GM12878 (cell line): ENCODE data around the gene MARS1. TPM values are rescaled to one million over a fixed set of nuclear protein-coding genes. Genes with fewer than 3 reads are reported as not detected.

Source experiments
- ATAC-seq: fragments of 200-7000 bp; cut with Tn5 transposase; 3 replicates; pipeline ENCODE4 v1.9.1; 2020; ENCODE audit warnings: mild to moderate bottlenecking, moderate library complexity
- BruUV-seq: library from RNA; stranded (reverse); fragments of 400-500 nt; replicated peaks from 2 replicates; lab custom pipeline; 2021; lab: Mats Ljungman, UMichigan
- CTCF ChIA-PET: fragments of 300-600 bp; sonication (Branson Sonifier 250); formaldehyde crosslinking; extraction: SDS; loops from one replicate; lab custom pipeline; 2021; ENCODE audit warnings: inconsistent platforms; lab: Yijun Ruan, JAX
- POLR2A ChIA-PET: fragments of 350-600 bp; formaldehyde crosslinking; extraction: SDS; loops from one replicate; lab custom pipeline; 2021; ENCODE audit warnings: inconsistent platforms; lab: Charles Lee
- RAD21 ChIA-PET: fragments of 300-600 bp; sonication (Branson Sonifier 250); formaldehyde crosslinking; loops from one replicate; lab custom pipeline; 2023; ENCODE audit warnings: antibody characterized with exemption; ENCODE audit not compliant: unreplicated experiment; lab: Charles Lee
- SMC1A ChIA-PET: fragments of 300-600 bp; sonication (Branson Sonifier 250); formaldehyde crosslinking; loops from one replicate; lab custom pipeline; 2023; ENCODE audit not compliant: unreplicated experiment, uncharacterized antibody; lab: Charles Lee
- DNase-seq: peaks from one replicate; pipeline ENCODE4 v3.0.0-alpha.2; 2011; ENCODE audit warnings: low read depth, low spot score
- FAIRE-seq: peaks from 3 replicates; lab custom pipeline; 2011; peaks lifted over from hg19 to GRCh38; lab: Jason Lieb, UNC
- H2AFZ ChIP-seq: 2 replicates; pipeline ENCODE4 v1.6.0; 2011; ENCODE audit warnings: low read depth, low read length, control low read depth; ENCODE audit not compliant: control insufficient read depth
- H3K27ac ChIP-seq: 2 replicates; pipeline ENCODE4 v1.5.1; 2011; ENCODE audit warnings: control low read depth; ENCODE audit not compliant: control insufficient read depth, insufficient read depth
- H3K27me3 ChIP-seq, 2 experiments: replicated peaks in 1 of 2; 2 replicates each; pipeline versions ENCODE4 v1.6.0 to v1.6.1; 2011; ENCODE audit warnings: low read length in 1 of 2; ENCODE audit not compliant: control insufficient read depth in 2 of 2, insufficient read depth in 2 of 2
- H3K36me3 ChIP-seq, 2 experiments: 2 replicates each; pipeline ENCODE4 v1.5.1; 2011; ENCODE audit warnings: low read length in 1 of 2; ENCODE audit not compliant: control insufficient read depth in 2 of 2, insufficient read depth in 2 of 2
- H3K4me1 ChIP-seq: 2 replicates; pipeline ENCODE4 v1.6.1; 2011; ENCODE audit warnings: mild to moderate bottlenecking, low read length, moderate library complexity, mixed read lengths; ENCODE audit not compliant: control insufficient read depth, insufficient read depth
- H3K4me2 ChIP-seq: 2 replicates; pipeline ENCODE4 v1.6.0; 2011; ENCODE audit warnings: control low read depth; ENCODE audit not compliant: control insufficient read depth, insufficient read depth
- H3K4me3 ChIP-seq: fragments of 200-600 bp; sonication (generic); 2 replicates; pipeline ENCODE4 v1.5.1; 2016
- H3K79me2 ChIP-seq: 2 replicates; pipeline ENCODE4 v1.6.0; 2011; ENCODE audit warnings: low read length; ENCODE audit not compliant: control insufficient read depth, insufficient read depth
- H3K9ac ChIP-seq: 2 replicates; pipeline ENCODE4 v1.8.0; 2011; ENCODE audit warnings: low read length, control low read depth, mixed read lengths; ENCODE audit not compliant: control insufficient read depth, insufficient read depth
- H3K9me3 ChIP-seq: replicated peaks from 3 replicates; pipeline ENCODE4 v1.5.1; 2011; ENCODE audit warnings: mild to moderate bottlenecking, low read length; ENCODE audit not compliant: control insufficient read depth, insufficient read depth
- H4K20me1 ChIP-seq: 2 replicates; pipeline ENCODE4 v1.6.0; 2011; ENCODE audit not compliant: control insufficient read depth, insufficient read depth
- BACH1 ChIP-seq: fragments of 450-650 bp; IDR thresholded peaks from 2 replicates; pipeline ENCODE4 v1.6.1; 2017; ENCODE audit warnings: mild to moderate bottlenecking, borderline replicate concordance
- EED ChIP-seq: sonication (generic); IDR thresholded peaks from 2 replicates; pipeline ENCODE4 v1.6.1; 2016; ENCODE audit warnings: antibody characterized with exemption, low read depth
- FOS ChIP-seq: IDR thresholded peaks from 3 replicates; pipeline ENCODE4 v1.6.1; 2011; ENCODE audit warnings: borderline replicate concordance; ENCODE audit not compliant: insufficient read length; ENCODE audit errors: extremely low read depth
- HDAC2 ChIP-seq: fragments of 200-600 bp; sonication (generic); IDR thresholded peaks from 2 replicates; pipeline ENCODE4 v1.6.1; 2017
- IKZF2 ChIP-seq, 2 experiments: fragments of 450-650 bp; IDR thresholded peaks; 2 replicates each; pipeline ENCODE4 v1.6.1; 2017; ENCODE audit warnings: mild to moderate bottlenecking in 2 of 2, moderate library complexity in 2 of 2
- PAX5 ChIP-seq: IDR thresholded peaks from 2 replicates; pipeline ENCODE4 v1.6.1; 2011; ENCODE audit warnings: low read depth, low read length, borderline replicate concordance
- POLR2A ChIP-seq: IDR thresholded peaks from 2 replicates; pipeline ENCODE4 v1.6.1; 2011; ENCODE audit warnings: low read depth, mild to moderate bottlenecking, low read length
- POLR2AphosphoS5 ChIP-seq: IDR thresholded peaks from 2 replicates; pipeline ENCODE4 v1.6.1; 2011; ENCODE audit warnings: mild to moderate bottlenecking, low read length, inconsistent platforms
- SREBF2 ChIP-seq: IDR thresholded peaks from 2 replicates; pipeline ENCODE4 v1.6.1; 2012; ENCODE audit warnings: mild to moderate bottlenecking, low read length
- YY1 ChIP-seq: IDR thresholded peaks from 2 replicates; pipeline ENCODE4 v1.6.1; 2011; ENCODE audit warnings: low read depth, mild to moderate bottlenecking, low read length
- ZNF207 ChIP-seq: fragments of 450-650 bp; IDR thresholded peaks from 2 replicates; pipeline ENCODE4 v1.6.1; 2014; ENCODE audit warnings: antibody characterized with exemption, mild to moderate bottlenecking, borderline replicate concordance
- ZNF622 ChIP-seq: fragments of 450-650 bp; IDR thresholded peaks from 2 replicates; pipeline ENCODE4 v1.6.1; 2017; ENCODE audit warnings: mild to moderate bottlenecking, inconsistent platforms
- WGBS: methylation state at CpG from one replicate; pipeline ENCODE4 v1.1.6; 2016; ENCODE audit warnings: low lambda C conversion rate; ENCODE audit not compliant: insufficient replicate concordance, insufficient coverage; ENCODE audit errors: missing lambda C conversion rate; 5-methylcytosine and 5-hydroxymethylcytosine counted together
- in situ Hi-C: fragments of 300-500 bp; cut with MboI; formaldehyde crosslinking; loops from 9 replicates; pipeline ENCODE4 v1.14.3; 2018; ENCODE audit warnings: mixed read lengths
- intact Hi-C: fragments of 100-400 bp; cut with micrococcal nuclease; formaldehyde crosslinking; loops from one replicate; pipeline ENCODE4 v1.14.2; 2022; ENCODE audit not compliant: unreplicated experiment
- polyA plus RNA-seq, 11 experiments: library from polyadenylated mRNA; depleted of rRNA in 4 of 11; unstranded in 6 of 11; stranded (reverse) in 5 of 11; fragments of >200 nt; fragmentation: Nextera tagmentation in 4 of 11; fragmentation: Illumina TruSeq in 1 of 11; extraction: Ambion mirVana in 4 of 11; extraction: Trizol in 1 of 11; gene quantifications; 1 replicate in 1 of 11; 2 replicates in 10 of 11; pipeline versions ENCODE4 v1.2.1 to v1.2.3, GENCODE V29; 2011 to 2016; ENCODE audit warnings: inconsistent platforms in 2 of 11, missing spikeins in 2 of 11, low read depth in 1 of 11
- total RNA-seq, 4 experiments: library from RNA; depleted of rRNA in 3 of 4; stranded (reverse); fragments of >200 nt in 3 of 4; fragmentation: Illumina TruSeq in 1 of 4; extraction: Trizol in 1 of 4; gene quantifications; 2 replicates each; pipeline versions ENCODE4 v1.2.1 to v1.2.3, GENCODE V29; 2013 to 2021
- TF ChIP-seq, protein P1 (sequence below): IDR thresholded peaks from 2 replicates; pipeline ENCODE4 v1.6.1; 2012; ENCODE audit warnings: mild to moderate bottlenecking, low read depth, low read length

Gene MARS1
- total and polyA plus RNA-seq, 10 of the 15 experiments (the other 5 are each of a cell fraction or from before 2014, with no cell fraction given): 72.3 to 270 (median 153) TPM

DNA sequence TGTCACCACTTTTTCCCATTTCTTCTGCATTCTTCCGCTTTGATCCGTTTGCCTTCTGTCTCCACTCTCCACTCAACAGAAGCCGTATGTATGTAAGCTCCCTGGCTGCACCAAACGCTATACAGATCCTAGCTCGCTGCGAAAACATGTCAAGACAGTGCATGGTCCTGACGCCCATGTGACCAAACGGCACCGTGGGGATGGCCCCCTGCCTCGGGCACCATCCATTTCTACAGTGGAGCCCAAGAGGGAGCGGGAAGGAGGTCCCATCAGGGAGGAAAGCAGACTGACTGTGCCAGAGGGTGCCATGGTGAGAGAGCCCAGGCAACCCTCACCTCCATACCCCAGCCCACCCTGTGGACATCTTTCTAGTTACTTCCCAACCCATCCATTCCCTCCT is 20.0 kb upstream of the MARS1 start:
- no TSS peak for BruUV-seq
- no peak overlapping the region for H3K4me3 ChIP-seq
- 94% methylated on average over 11 of the region's 11 CpGs for whole genome bisulfite sequencing
- DNase-seq (no peak), ATAC-seq (no peak), FAIRE-seq (no peak)
- H3K27me3 ChIP-seq: no peaks in the 10 kb centered on the region
- H4K20me1 ChIP-seq: no peaks in the 10 kb centered on the region
- POLR2A ChIA-PET: no interaction called here
- no peak overlapping the region for H2AFZ ChIP-seq
- H3K79me2 ChIP-seq: no peaks in the 10 kb centered on the region
- H3K4me1 ChIP-seq: peaks cover 19% of the 10 kb centered on the region
- SMC1A ChIA-PET: no interaction called here
- TF ChIP-seq POLR2A (peak; percentile 53; the same call in 1 of the 2 replicates), HDAC2 (no peak), FOS (no peak), EED (no peak), IKZF2 (IDR thresholded peaks at IDR 0.05) (no peak), PAX5 (no peak), ZNF622 (no peak)
- RAD21 ChIA-PET: no interaction called here
- CTCF ChIA-PET: no interaction called here
- peaks cover 0 to 16% of the 10 kb centered on the region in 2 experiments; a peak in 2 of 4 replicates for H3K36me3 ChIP-seq
- no peak overlapping the region for H3K9ac ChIP-seq
- intact Hi-C loops: no loop called here
- H3K9me3 ChIP-seq: no peaks in the 10 kb centered on the region
- no peak overlapping the region for H3K4me2 ChIP-seq
- in situ Hi-C loops: no loop called here
- H3K27ac ChIP-seq: no peak overlapping the region

DNA sequence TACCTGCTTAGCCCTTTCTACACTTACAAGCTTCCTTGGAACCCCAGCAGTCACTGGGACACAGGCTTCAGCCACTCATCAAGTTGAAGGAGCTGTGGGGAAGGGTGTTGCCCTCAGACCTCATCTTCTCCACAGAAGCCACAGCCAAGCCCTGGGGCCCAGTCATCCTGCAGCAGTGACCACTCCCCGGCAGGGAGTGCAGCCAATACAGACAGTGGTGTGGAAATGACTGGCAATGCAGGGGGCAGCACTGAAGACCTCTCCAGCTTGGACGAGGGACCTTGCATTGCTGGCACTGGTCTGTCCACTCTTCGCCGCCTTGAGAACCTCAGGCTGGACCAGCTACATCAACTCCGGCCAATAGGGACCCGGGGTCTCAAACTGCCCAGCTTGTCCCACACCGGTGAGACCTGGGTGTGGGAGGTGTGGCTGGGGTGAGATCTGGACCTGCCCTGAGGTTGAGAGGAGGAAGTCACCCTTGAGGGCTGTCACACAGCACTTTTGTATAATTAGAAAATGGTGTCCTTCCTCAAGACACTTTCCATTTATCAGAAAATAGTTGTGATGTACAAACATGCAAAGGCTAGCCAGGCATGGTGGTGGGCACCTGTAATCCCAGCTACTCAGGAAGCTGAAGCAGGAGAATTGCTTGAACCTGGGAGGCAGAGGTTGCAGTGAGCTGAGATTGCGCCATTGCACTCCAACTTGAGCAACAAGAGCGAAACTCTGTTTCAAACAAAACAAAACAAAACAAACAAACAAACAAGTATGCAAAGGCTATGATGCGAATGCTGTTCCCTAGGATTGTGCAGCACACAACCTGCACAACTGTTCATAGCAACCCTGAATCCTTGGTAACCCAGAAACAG is 18.3 kb upstream of the MARS1 start:
- POLR2A ChIA-PET: no interaction called here
- no peak overlapping the region for H3K4me2 ChIP-seq
- H3K36me3 ChIP-seq: peaks cover 0 to 26% of the 10 kb centered on the region in 2 experiments
- TF ChIP-seq POLR2AphosphoS5 (no peak), YY1 (no peak), SREBF2 (no peak), BACH1 (no peak), ZNF207 (no peak)
- TF ChIP-seq, protein P1, sequence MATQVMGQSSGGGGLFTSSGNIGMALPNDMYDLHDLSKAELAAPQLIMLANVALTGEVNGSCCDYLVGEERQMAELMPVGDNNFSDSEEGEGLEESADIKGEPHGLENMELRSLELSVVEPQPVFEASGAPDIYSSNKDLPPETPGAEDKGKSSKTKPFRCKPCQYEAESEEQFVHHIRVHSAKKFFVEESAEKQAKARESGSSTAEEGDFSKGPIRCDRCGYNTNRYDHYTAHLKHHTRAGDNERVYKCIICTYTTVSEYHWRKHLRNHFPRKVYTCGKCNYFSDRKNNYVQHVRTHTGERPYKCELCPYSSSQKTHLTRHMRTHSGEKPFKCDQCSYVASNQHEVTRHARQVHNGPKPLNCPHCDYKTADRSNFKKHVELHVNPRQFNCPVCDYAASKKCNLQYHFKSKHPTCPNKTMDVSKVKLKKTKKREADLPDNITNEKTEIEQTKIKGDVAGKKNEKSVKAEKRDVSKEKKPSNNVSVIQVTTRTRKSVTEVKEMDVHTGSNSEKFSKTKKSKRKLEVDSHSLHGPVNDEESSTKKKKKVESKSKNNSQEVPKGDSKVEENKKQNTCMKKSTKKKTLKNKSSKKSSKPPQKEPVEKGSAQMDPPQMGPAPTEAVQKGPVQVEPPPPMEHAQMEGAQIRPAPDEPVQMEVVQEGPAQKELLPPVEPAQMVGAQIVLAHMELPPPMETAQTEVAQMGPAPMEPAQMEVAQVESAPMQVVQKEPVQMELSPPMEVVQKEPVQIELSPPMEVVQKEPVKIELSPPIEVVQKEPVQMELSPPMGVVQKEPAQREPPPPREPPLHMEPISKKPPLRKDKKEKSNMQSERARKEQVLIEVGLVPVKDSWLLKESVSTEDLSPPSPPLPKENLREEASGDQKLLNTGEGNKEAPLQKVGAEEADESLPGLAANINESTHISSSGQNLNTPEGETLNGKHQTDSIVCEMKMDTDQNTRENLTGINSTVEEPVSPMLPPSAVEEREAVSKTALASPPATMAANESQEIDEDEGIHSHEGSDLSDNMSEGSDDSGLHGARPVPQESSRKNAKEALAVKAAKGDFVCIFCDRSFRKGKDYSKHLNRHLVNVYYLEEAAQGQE: no peak

More for the DNA sequence above, 18.3 kb upstream of the MARS1 start:
- Histone ChIP-seq H3K4me1 (peaks cover 4% of the 10 kb centered on the region; the same call in 1 of the 2 replicates), H3K4me3 (no peak overlapping the region), H3K9me3 (no peaks in the 10 kb centered on the region), H3K27ac (no peak overlapping the region), H3K9ac (no peak overlapping the region), H4K20me1 (no peaks in the 10 kb centered on the region), H2AFZ (no peak overlapping the region), H3K79me2 (peaks cover 3% of the 10 kb centered on the region), H3K27me3 (no peaks in the 10 kb centered on the region)
- DNase-seq (no peak), FAIRE-seq (no peak), ATAC-seq (peak; percentile 13; the same call in 1 of the 3 replicates)
- no TSS peak for BruUV-seq
- ChIA-PET CTCF (interaction anchor here (0.7 to 2.0 kb wide), 4 partner anchors 11 to 55 kb away, joined by 3 to 6 read pairs (median 5); partner anchors contain the start of genes GLI1 and INHBE), RAD21 (interaction anchor here (1.4 kb wide), 1 partner anchor 11 kb away, joined by 3 read pairs; no protein-coding TSS in a partner anchor), SMC1A (interaction anchor here (1.5 kb wide), 1 partner anchor 256 kb away, joined by 3 read pairs; no protein-coding TSS in a partner anchor)
- in situ Hi-C loops: no loop called here
- 86% methylated on average over 10 of the region's 10 CpGs for WGBS
- intact Hi-C loops: loop anchor here (10.0 kb wide), 1 partner anchor 285 kb away; the partner anchor contains the start of genes CDK4 and MARCHF9
